Lower leg skin (tissue), 4 donors: ENCODE results near the gene CLCNKB. TPM values are rescaled to one million over a fixed set of nuclear protein-coding genes. Genes with fewer than 3 reads are reported as not detected.
"Not testable (repeated sequence)": the region's sequence is repeated elsewhere in the genome, so short reads cannot be mapped to it uniquely, and the experiment has no call there.

ENCODE experiments used
- DNase-seq, 2 donors: peaks; one replicate each; pipeline ENCODE4 v3.0.0-alpha.2; 2019; ENCODE audit warnings: low spot score in 2 of 2
- H3K4me3 ChIP-seq: fragments of 200-600 bp; sonication (generic); 2 replicates; pipeline ENCODE4 v1.5.1; 2017; ENCODE audit warnings: mild to moderate bottlenecking, low read depth; ENCODE audit not compliant: poor library complexity, severe bottlenecking
- CTCF ChIP-seq, 3 donors: fragments of 450-650 bp; IDR thresholded peaks; one replicate each; pipeline ENCODE4 v1.5.1; 2016; ENCODE audit warnings: antibody characterized with exemption in 3 of 3, mild to moderate bottlenecking in 3 of 3, moderate library complexity in 2 of 3
- POLR2A ChIP-seq, 2 donors: fragments of 450-650 bp; IDR thresholded peaks; one replicate each; pipeline ENCODE4 v1.6.1; 2016 to 2017; ENCODE audit warnings: antibody characterized with exemption in 2 of 2, mild to moderate bottlenecking in 1 of 2, moderate library complexity in 1 of 2
- WGBS, 2 donors: methylation state at CpG; one replicate each; pipeline ENCODE4 v1.1.5; 2018; 5-methylcytosine and 5-hydroxymethylcytosine counted together
- intact Hi-C: fragments of 100-400 bp; cut with DNase I; formaldehyde crosslinking; loops from one replicate; pipeline ENCODE4 v1.15.0; 2023; ENCODE audit warnings: low total_unique reads
- total RNA-seq, 4 donors: library from RNA; depleted of rRNA; stranded (reverse); fragments of >200 nt; gene quantifications; one replicate each; pipeline ENCODE4 v1.1.0, GENCODE V29; 2016

The CLCNKB gene
- total RNA-seq, 4 donors from 2014 or later: 0.26 TPM; not detected in 3

GRCh38 chr1:16020325-16020724 is 23.3 kb upstream of the CLCNKB start:
- TF ChIP-seq POLR2A (IDR thresholded peaks at IDR 0.05) (no peak), CTCF (IDR thresholded peaks at IDR 0.05) (no peak)
- 84 to 88% methylated on average over 6 of the region's 6 CpGs for WGBS, 2 donors
- no peak for DNase-seq
- intact Hi-C loops: no loop called here
- no peak overlapping the region for H3K4me3 ChIP-seq

GRCh38 chr1:16020878-16021277 is 22.7 kb upstream of the CLCNKB start:
- intact Hi-C loops, H3K4me3 ChIP-seq, DNase-seq: not testable (repeated sequence)
- 90 to 93% methylated on average over 8 to 9 of the region's 9 CpGs for WGBS, 2 donors

GRCh38 chr1:16021681-16022080 is 21.9 kb upstream of the CLCNKB start, which contains the start of gene CLCNKA:
Gene CLCNKA, plus strand, starts transcription at chr1:16022036. Its CDS starts 584 bp downstream, at chr1:16022620.
- TF ChIP-seq POLR2A (IDR thresholded peaks at IDR 0.05) (no peak), CTCF (IDR thresholded peaks at IDR 0.05) (no peak)
- 57 to 63% methylated on average over 6 of the region's 6 CpGs for WGBS, 2 donors
- intact Hi-C loops: no loop called here
- DNase-seq: no peak
- no peak within 1 kb of the TSS for H3K4me3 ChIP-seq

GRCh38 chr1:16022393-16022792 is 21.2 kb upstream of the CLCNKB start:
- no peak for DNase-seq
- intact Hi-C loops: no loop called here
- no peak overlapping the region for H3K4me3 ChIP-seq
- no peak for TF ChIP-seq CTCF (IDR thresholded peaks at IDR 0.05)
- no peak for TF ChIP-seq POLR2A (IDR thresholded peaks at IDR 0.05)
- 77 to 87% methylated on average over 11 of the region's 11 CpGs for WGBS, 2 donors

GRCh38 chr1:16023050-16023653 is 20.4 kb upstream of the CLCNKB start:
- no peak overlapping the region for H3K4me3 ChIP-seq
- intact Hi-C loops: no loop called here
- WGBS, 2 donors: 79 to 82% methylated on average over 5 to 6 of the region's 7 CpGs
- DNase-seq: no peak
- TF ChIP-seq CTCF (IDR thresholded peaks at IDR 0.05) (no peak), POLR2A (IDR thresholded peaks at IDR 0.05) (no peak)

- 28 to 51% methylated on average over 5 to 8 of the region's 10 CpGs for WGBS, 2 donors
- DNase-seq, intact Hi-C loops, H3K4me3 ChIP-seq: not testable (repeated sequence)
Measured at GRCh38 chr1:16026302-16026701, 17.3 kb upstream of the CLCNKB start.
